Astrocyte (in vitro differentiated cells and primary cell): ENCODE data around the gene LMTK2.

Experiments used
- CTCF ChIP-seq: IDR thresholded peaks from 2 replicates; pipeline ENCODE4 v1.5.1; 2011; ENCODE audit warnings: low read depth, mild to moderate bottlenecking, inconsistent platforms, low read length, moderate library complexity; ENCODE audit not compliant: insufficient read depth
- EZH2 ChIP-seq: IDR thresholded peaks from 2 replicates; pipeline ENCODE4 v1.6.1; 2012; ENCODE audit warnings: mild to moderate bottlenecking, low read length, inconsistent platforms; ENCODE audit not compliant: insufficient read depth

GRCh38 chr7:98175260-98175940 is 68.7 kb downstream of the LMTK2 start:
- TF ChIP-seq CTCF (no peak), EZH2 (no peak)
